Measurements from ENCODE around the gene GPR141.

GPR141 gene, protein sequence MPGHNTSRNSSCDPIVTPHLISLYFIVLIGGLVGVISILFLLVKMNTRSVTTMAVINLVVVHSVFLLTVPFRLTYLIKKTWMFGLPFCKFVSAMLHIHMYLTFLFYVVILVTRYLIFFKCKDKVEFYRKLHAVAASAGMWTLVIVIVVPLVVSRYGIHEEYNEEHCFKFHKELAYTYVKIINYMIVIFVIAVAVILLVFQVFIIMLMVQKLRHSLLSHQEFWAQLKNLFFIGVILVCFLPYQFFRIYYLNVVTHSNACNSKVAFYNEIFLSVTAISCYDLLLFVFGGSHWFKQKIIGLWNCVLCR

DNA sequence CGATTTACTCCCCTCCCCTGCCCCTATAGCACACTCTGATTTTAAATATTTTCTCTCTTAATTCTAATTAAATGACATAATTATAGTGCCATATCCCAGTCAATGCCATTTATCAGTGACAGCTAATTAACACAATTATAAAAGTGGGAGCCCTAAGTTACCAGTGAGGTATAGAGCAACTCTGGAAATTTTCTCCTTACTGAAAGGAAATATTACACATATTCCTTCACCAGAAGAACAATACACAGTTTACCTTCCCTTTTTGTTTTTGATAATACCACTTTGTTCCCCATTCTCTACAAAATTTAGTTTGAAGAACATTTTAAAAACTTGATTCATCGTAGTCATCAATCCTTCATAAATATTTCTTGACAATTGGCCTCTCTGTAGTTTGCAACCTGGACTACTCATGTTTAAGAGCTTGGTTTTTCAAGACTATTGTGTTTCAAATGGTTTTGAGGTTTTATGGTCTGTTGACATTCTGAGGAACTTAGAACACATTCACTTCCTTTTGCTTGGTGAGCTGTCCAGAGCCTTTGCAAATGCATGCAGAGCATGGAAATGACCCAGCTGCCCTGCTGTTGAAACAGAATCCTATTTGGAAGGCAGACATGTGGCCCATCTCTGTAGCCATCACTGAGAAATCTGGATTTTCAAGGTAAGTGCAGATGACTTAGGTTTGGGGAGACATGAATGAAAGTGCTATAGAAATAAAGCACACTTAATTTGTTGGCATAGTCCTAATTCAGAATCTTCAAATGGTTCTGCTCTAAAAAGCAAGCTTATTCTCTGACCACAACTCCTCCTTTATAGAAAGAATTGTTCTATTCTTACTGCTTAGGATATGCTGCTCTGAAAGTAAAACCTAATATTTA, at the start of gene GPR141:
GPR141 (plus strand) TSS at position 521 of the 875 bp plus-strand sequence. CDS start 56,628 bp downstream, outside the sequence.
- DNase-seq: no peak

DNA sequence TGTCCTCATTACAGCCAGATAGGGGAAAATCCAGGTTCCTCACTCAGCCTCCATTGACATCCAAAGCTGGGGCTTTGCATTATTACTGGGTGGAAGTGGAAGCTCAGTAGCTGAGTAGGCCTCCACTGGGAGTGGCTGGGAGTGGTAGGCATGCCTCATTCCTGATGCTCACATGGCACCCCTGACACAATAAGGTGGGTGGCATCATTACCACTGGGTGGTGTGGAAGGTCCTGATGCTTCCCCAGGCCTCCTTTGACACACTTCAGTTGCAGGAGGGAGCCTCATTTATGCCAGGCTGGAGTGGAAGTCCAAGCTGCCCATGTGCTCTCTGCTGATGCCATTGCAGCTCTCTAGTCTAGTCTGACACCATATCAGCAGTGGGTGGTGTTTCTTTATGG, 48.2 kb upstream of the GPR141 start:
- no peak for DNase-seq

DNA sequence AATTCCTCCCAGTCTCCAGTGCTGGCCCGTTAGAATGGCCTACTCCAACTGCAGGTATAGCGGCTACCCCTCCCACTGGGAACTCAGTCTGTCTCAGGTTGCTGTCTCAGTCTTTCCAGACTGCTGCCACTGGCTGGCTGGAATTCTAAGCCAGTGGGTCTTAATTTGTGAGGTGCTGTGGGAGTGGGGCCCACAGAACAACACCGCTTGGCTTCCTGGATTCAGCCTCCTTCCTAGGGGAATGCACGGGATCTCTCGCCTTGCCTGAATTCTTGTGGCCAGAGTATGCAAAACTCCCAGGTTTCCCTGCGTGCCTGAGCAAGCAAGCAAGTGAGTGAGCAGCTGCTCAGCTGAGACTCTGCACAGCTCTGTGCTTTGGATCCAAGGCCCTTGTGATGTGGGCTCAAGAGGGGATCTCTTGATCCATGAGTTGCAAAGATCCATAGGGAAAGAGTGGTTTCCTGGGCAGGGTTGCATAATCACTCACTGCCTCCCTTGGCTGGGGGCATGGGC, 41.5 kb upstream of the GPR141 start:
- no peak for DNase-seq

DNA sequence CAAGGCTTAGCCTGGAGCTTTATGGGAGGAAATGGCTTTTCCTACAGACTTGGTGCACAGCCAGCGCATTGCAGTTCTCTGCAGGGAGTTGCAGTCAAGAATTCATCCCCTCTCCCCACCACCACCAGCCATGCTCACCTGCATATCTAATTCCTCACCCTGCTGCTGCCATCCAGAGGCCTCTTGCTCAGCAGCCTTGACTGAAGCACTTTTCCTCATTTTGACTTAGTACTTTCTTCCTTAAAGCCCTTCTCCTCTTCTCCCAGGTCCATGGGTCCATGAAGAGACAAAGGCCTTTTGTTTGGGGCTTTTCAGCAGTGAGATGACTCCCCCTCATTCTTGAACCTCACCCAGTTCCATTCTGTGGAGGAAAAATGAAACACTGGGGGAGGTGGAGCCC, 39.7 kb upstream of the GPR141 start:
- DNase-seq: no peak

GRCh38 chr7:37645282-37646050, 38.1 kb upstream of the GPR141 start:
- no peak for DNase-seq

DNA sequence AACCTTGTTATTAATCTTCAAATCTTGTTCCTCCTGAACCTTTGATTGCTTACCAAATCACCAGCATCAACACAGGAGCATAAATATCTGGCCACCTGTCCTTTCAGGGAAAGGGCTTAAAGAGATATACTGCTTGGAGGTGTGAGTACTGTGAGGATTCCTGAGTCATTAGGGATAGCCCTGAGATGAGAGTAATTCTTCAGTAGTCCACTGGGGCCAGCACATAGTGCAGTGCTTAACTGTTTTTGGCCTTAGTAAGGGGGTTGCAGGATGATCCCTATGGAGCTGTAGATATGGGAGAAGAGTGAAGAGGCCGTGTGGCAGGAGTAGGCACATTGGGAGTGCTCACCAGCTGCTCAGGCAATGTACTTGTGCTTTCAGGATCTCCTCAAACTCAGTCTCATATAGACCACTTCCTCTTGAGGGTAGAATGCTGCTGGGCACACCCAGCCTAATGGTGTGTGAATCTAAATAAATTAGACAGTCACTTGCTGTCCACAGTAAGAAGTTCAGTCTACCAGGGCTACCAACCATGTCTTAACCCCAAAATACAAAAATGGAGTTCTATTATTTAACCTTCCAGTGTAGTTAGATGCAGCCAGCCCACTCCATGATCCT, 26.5 kb upstream of the GPR141 start:
- DNase-seq: no peak

DNA sequence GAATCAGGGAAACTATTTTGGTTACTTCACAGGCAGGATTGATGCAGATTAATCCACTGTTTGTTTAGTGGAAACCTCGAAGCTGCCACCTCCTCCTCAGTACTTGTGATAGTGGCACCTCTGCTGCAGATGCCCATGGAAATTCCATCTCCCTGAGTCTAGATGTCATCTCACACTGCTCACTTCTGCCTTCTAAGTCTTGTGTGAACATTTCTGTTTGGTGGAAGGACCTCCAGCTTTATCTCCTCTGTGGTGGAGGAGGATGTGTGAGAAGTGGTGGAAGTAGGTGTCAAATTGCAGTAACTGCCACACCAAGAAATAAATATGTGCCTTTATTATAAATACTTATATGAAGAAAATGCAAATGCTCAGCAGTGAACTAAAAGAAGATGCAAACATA, 25.8 kb upstream of the GPR141 start:
- no peak for DNase-seq

GRCh38 chr7:37659971-37660565, 23.5 kb upstream of the GPR141 start:
- no peak for DNase-seq

GRCh38 chr7:37660614-37661013, 23.0 kb upstream of the GPR141 start:
- DNase-seq: no peak

DNA sequence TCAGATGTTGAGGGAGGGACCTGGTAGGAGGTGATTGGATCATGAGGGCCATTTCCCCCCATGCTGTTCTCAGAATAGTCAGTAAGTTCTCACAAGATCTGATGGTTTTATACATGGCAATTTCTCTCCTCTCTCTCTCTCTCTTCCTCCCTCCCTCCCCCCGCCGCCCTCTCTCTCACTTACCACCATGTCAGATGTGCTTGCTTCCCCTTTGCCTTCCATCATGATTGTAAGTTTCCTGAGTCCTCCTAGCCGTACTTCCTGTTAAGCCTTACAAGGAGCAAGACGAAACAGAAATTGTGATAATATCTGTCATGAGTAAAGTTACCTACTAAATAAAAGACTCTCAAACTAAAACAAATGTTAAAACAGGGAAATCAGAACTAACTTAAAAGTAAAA, 19.9 kb upstream of the GPR141 start:
- no peak for DNase-seq

DNA sequence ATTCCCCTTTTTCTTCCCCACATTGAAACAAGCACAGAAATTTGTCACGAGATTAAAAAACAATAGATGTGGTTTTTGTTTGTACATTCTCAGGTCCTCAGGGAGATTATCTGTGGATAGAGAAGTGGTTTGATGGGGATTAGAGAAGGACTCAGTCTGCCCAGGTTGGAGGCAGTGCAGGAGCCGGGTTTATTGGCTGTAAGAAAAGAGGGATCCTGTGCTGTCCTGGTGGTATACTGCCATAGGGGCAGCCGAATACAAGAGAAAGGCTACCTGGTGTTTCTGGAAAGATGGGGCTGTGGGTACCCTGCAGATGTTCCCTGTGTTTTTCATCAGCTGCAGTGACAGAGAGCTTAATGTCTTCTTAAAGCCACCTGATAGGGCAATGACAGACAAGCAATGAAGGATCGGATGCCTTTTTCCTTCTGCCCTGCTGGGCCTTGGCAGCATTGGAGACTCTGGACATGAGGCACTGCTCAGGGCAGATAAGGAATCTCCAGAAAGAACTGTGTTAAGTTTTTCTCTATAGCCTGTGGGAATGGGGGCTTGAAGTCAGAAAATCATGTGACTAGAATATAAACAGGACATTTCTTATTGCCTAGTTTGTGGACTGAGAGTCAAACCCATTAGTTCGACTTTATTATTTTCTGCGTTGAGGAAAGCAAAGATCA, 18.1 kb upstream of the GPR141 start:
- DNase-seq: no peak

GRCh38 chr7:37666026-37666799, 17.4 kb upstream of the GPR141 start:
- no peak for DNase-seq

DNA sequence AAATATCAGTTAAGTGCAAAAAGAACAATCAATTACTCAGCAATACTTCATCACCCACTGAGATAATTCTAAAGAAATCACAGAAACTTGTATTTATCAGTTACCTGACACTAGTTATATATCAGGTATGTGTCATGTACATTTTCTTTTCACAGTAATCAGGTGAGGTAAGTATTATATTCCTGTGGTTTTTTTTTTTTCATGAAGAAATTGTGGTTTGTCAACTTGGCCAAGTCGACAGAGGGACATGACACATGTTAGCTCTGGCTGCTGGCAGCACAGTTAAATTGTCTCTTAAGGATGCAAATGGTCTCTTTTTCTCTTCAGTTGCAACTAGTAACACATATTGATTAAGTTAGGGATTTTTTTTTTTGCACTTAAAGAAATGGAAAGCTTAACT, 13.7 kb upstream of the GPR141 start:
- no peak for DNase-seq

DNA sequence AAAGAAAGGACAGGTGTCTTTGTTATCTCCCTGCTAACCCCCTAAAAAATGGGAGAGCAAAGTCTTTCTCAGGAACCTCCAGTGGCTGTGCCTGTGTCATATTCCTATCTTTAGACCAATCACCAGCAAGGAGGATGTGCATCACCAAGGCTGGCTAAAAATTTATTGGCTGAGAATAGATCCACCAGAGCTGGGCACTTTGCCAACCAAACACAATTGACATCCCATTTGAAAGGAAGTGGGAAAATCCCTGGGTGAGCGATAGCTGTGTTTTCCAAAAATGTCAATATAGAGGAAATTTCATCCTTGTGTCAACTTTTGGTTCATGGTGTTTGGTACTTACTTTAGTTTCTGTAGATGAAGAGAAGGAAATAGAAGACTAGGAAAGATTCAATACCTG, 13.1 kb upstream of the GPR141 start:
- no peak for DNase-seq

DNA sequence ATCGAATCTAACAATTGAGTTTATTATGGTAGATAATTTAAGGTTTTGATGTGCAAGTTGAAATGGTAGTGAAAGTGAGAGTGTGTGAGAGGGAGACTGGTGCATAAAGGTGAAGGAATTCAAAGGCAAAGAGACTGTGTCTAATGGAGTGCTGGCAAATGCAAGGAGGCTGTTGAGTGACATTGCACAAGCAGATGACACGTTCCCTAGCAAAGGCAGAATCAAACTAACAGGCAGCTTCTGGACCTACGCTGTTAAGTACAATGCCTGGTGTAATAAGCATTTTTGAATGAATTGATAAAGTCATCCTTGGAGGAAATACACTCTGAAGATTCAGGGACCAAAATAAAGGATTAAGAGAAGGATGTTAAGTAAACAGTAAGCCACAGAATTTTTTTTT, 11.7 kb upstream of the GPR141 start:
- no peak for DNase-seq

DNA sequence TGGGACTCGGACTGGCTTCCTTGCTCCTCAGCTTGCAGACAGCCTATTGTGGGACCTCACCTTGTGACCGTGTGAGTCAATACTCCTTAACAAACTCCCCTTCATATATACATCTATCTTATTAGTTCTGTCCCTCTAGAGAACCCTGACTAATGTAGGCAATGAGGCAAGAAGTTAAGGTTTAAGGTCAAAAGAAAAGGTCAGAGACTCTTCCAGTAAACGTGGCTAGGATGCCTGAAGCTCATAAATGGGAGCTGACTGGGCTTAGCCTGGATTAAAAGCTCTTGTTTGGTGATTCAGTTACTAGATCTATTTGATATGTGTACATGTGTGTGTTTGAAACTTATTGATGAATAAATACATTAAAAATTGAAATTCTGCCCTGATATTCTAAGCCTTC, 10.6 kb upstream of the GPR141 start:
- no peak for DNase-seq

DNA sequence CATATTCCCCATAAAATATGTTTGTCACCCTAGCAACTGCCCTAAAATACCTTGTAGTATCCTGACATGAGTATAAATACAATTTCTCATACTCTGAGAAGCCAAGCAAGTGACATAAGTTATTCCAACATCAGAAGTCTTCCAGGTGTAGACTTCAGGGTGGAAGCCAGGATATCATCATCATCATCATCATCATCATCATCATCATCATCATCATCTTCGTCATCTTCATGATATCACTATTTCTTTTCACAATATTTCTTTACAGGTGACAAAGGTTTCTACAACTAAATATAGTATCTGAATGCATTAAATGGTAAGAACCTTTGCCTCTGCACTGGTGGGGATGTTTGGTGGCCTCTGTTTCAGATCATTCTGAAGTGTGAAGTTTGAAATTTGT, 10.0 kb upstream of the GPR141 start:
- DNase-seq: no peak

- DNase-seq: no peak
These were observed 9.0 kb upstream of the GPR141 start for GRCh38 chr7:37674531-37674930.

GRCh38 chr7:37675749-37676148, 7.8 kb upstream of the GPR141 start:
- DNase-seq: no peak

DNA sequence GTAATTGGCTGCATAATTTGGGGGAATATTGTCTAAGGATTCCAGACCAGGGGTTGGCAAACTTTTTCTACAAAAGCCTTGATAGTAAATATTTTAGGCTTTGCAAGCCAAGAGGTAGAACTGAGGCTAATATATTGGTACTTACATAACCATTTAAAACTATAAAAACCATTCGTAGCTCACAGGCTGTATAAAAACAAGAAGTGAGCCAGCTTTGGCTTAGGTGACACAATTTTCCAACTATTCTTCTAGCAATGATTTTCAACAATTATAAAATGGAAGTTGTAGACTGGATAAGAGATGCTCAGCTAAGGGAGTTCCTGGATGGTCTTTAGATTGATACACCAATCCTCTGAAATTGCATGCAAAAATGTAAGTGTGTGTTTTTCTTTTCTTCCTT, 1.4 kb downstream of the GPR141 start:
- no peak for DNase-seq
